T-cell (primary cell): Measurements from ENCODE around the gene CC2D2A. TPM values are rescaled to one million over a fixed set of nuclear protein-coding genes. Genes with fewer than 3 reads are reported as not detected.

Experiments
- ATAC-seq, 4 experiments: fragments of 200-7000 bp in 3 of 4; fragments of 150-1000 bp in 1 of 4; cut with Tn5 transposase; replicated peaks in 1 of 4; 1 replicate in 3 of 4; 2 replicates in 1 of 4; pipeline ENCODE4 v1.10.0; 2021; ENCODE audit warnings: moderate library complexity in 3 of 4, mild to moderate bottlenecking in 2 of 4, moderate number of reproducible peaks in 1 of 4
- CTCF ChIA-PET, 2 donors: fragments of 300-600 bp; sonication (Branson Sonifier 250); formaldehyde crosslinking; loops; one replicate each; lab custom pipeline; 2022; ENCODE audit warnings: antibody characterized with exemption in 2 of 2; lab: Charles Lee
- POLR2A ChIA-PET, 2 donors: fragments of 300-600 bp; sonication (Branson Sonifier 250); formaldehyde crosslinking; loops; one replicate each; lab custom pipeline; 2022; ENCODE audit warnings: antibody characterized with exemption in 2 of 2; lab: Charles Lee
- DNase-seq, 35 experiments: peaks; one replicate each; pipeline versions ENCODE4 v3.0.0 to v3.0.0-alpha.2; 2013 to 2023
- H3K27ac ChIP-seq: one replicate; pipeline ENCODE4 v1.5.1; 2013; ENCODE audit warnings: low read length
- H3K27me3 ChIP-seq, 2 experiments: replicated peaks in 1 of 2; 1 replicate in 1 of 2; 2 replicates in 1 of 2; pipeline versions ENCODE4 v1.6.1 to v1.7.0; 2013; ENCODE audit warnings: low read length in 1 of 2, mixed read lengths in 1 of 2; ENCODE audit not compliant: control insufficient read depth in 2 of 2, insufficient read depth in 2 of 2; ENCODE audit errors: extremely low read depth in 1 of 2
- H3K36me3 ChIP-seq, 2 donors: 1 replicate in 1 of 2; 2 replicates in 1 of 2; pipeline versions ENCODE4 v1.6.1 to v1.7.0; 2013; ENCODE audit warnings: low read length in 1 of 2; ENCODE audit not compliant: control insufficient read depth in 2 of 2, insufficient read depth in 1 of 2; ENCODE audit errors: extremely low read depth in 1 of 2
- H3K4me1 ChIP-seq, 2 experiments: 1 replicate in 1 of 2; 2 replicates in 1 of 2; pipeline versions ENCODE4 v1.6.1 to v1.7.0; 2013; ENCODE audit warnings: low read length in 2 of 2, mixed read lengths in 1 of 2; ENCODE audit not compliant: insufficient read depth in 2 of 2, control insufficient read depth in 1 of 2; ENCODE audit errors: extremely low read depth in 1 of 2
- H3K4me3 ChIP-seq, 2 donors: 1 replicate in 1 of 2; 2 replicates in 1 of 2; pipeline versions ENCODE4 v1.5.1 to v1.7.0; 2013; ENCODE audit warnings: mild to moderate bottlenecking in 2 of 2, low read length in 1 of 2, moderate library complexity in 1 of 2; ENCODE audit not compliant: control insufficient read depth in 1 of 2; ENCODE audit errors: extremely low read depth in 1 of 2
- H3K9me3 ChIP-seq: 2 replicates; pipeline ENCODE4 v1.7.0; 2013
- H3K27ac Mint-ChIP-seq, 2 donors: one replicate each; pipeline ENCODE4 v1.8.0; 2020 to 2021; ENCODE audit warnings: mild to moderate bottlenecking in 2 of 2, mixed read lengths in 2 of 2
- H3K27me3 Mint-ChIP-seq, 2 donors: one replicate each; pipeline ENCODE4 v1.8.0; 2021 to 2022; ENCODE audit warnings: mixed read lengths in 2 of 2
- H3K36me3 Mint-ChIP-seq: one replicate; pipeline ENCODE4 v1.8.0; 2021; ENCODE audit warnings: mixed read lengths
- H3K4me1 Mint-ChIP-seq, 3 donors: one replicate each; pipeline ENCODE4 v1.8.0; 2020 to 2022; ENCODE audit warnings: mixed read lengths in 3 of 3, mild to moderate bottlenecking in 1 of 3
- H3K4me3 Mint-ChIP-seq, 3 donors: one replicate each; pipeline ENCODE4 v1.8.0; 2020 to 2022; ENCODE audit warnings: mild to moderate bottlenecking in 3 of 3, mixed read lengths in 3 of 3, moderate library complexity in 3 of 3
- H3K9me3 Mint-ChIP-seq, 3 donors: one replicate each; pipeline ENCODE4 v1.8.0; 2020 to 2022; ENCODE audit warnings: mixed read lengths in 3 of 3
- WGBS: methylation state at CpG from one replicate; pipeline ENCODE4 v1.1.5; 2013; ENCODE audit warnings: missing lambda C conversion rate; ENCODE audit not compliant: insufficient coverage; 5-methylcytosine and 5-hydroxymethylcytosine counted together
- total RNA-seq, 35 experiments: library from RNA in 6 of 35; stranded (reverse) in 6 of 35; fragments of 120-200 nt in 1 of 35; gene quantifications; one replicate each; pipeline versions ENCODE4 v1.2.1 to v1.2.4 and lab custom pipeline; 2013 to 2026

CC2D2A gene
- total RNA-seq, 5 donors from 2014 or later (not counting 1 experiment from before 2014, with no cell fraction given), result 0.16 to 1.1 (median 0.40) TPM

DNA sequence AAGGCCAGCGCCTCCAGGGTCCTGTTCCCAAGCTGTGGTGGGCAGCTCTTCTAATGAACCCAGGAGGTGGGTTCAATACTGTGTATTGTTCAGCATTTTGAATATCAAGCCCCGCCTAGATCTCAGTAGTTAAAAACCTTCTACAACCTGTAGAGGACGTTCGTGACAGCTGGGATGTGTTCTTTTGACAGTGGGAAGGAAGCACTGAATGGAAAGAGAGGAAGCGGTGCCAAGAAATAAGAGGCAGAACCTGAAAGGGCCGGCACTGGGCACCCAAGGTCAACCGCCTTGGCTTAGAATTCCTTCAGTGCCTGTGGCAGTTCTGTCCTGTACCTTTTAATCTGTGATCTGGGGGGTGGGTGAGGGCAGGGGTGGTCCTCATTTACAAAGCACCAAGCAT lies 73.1 kb downstream of the CC2D2A start:
- no peak overlapping the region for H3K27ac ChIP-seq
- no peaks in the 10 kb centered on the region for H3K36me3 ChIP-seq
- POLR2A ChIA-PET, result no interaction called here
- peaks cover 5% of the 10 kb centered on the region in 2 experiments for H3K4me1 ChIP-seq
- Mint-ChIP-seq H3K36me3 (peaks cover 41% of the 10 kb centered on the region), H3K4me1 (peaks cover 6 to 13% (median 9%) of the 10 kb centered on the region in 3 donors), H3K27ac (no peak overlapping the region), H3K9me3 (no peaks in the 10 kb centered on the region), H3K4me3 (no peak overlapping the region), H3K27me3 (no peaks in the 10 kb centered on the region)
- 100% methylated on average over 1 of the region's 7 CpGs for WGBS
- H3K27me3 ChIP-seq, result no peaks in the 10 kb centered on the region
- no peaks in the 10 kb centered on the region for H3K9me3 ChIP-seq
- DNase-seq, result no peak
- CTCF ChIA-PET, result no interaction called here
- no peak overlapping the region for H3K4me3 ChIP-seq
- no peak for ATAC-seq

DNA sequence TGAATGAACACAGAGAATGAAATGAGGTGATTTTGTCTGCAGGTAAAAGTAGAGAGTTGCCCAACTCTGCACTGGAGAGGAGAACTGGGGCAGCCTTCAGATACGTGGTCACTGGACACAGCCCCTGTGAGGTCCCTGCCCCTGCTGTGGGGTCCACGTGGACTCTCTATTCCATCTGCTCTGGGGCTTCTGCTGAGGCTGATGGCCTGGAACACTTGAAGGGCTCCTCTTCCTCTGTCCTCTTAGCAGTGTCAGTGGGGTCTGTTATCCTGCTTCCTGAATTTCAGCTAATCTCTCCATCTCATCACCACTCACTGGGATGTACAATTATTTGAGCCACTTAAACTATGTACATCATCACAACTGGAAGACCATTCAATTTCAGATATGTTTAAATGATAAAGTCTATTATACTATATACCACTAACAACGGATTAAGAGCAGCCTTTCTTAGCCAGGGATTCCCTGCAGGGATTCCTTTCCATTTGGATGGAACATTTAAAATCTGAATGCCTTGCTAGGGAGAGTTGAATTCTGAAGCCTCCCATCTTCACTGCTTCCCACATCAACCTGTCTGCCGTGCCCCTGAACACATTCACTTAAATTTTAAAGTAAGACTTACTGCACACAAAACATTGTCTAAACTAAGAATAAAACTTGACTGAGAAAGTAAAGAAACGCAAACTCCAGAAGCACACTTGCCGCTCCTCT lies 74.0 kb downstream of the CC2D2A start:
- Histone ChIP-seq H3K9me3 (no peaks in the 10 kb centered on the region), H3K27me3 (no peaks in the 10 kb centered on the region), H3K36me3 (no peaks in the 10 kb centered on the region), H3K4me1 (peaks cover 5 to 6% of the 10 kb centered on the region in 2 experiments), H3K4me3 (no peak overlapping the region), H3K27ac (no peak overlapping the region)
- no peak for ATAC-seq
- no peaks in the 10 kb centered on the region for H3K9me3 Mint-ChIP-seq
- CTCF ChIA-PET, result no interaction called here
- no peak overlapping the region for H3K27ac Mint-ChIP-seq
- DNase-seq, result no peak
- WGBS, result 89% methylated on average over 2 of the region's 6 CpGs
- no peak overlapping the region for H3K4me3 Mint-ChIP-seq
- POLR2A ChIA-PET, result no interaction called here
- peaks cover 10 to 13% (median 13%) of the 10 kb centered on the region in 3 donors for H3K4me1 Mint-ChIP-seq
- H3K27me3 Mint-ChIP-seq, result no peaks in the 10 kb centered on the region
- H3K36me3 Mint-ChIP-seq, result peaks cover 39% of the 10 kb centered on the region

DNA sequence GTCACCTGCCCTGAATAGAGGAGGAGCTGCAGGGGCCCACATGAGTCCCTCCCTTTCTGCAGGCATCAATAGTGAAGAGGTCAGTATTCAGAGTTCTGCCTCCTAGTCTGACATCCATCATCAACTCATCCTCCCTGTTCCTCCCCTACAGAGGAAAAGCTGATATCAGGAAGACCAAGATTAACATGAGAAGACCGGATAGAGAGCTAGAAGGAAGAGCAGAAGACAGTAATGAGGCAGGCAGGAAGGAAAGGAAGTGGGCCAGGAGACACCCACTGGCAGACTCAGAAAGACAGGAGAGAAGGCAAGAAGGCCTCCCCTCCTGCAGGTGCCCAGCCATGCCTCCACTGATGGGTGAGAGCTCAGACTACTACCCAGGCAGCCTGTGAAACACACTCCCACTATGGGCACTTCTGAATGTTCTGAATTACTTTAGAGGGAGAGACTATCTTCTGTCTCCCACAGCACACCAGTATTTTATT lies 74.6 kb downstream of the CC2D2A start:
- Histone ChIP-seq H3K27ac (no peak overlapping the region), H3K4me3 (no peak overlapping the region), H3K9me3 (no peaks in the 10 kb centered on the region), H3K27me3 (no peaks in the 10 kb centered on the region), H3K4me1 (peaks cover 5 to 6% of the 10 kb centered on the region in 2 experiments), H3K36me3 (peaks cover 0 to 2% of the 10 kb centered on the region in 2 donors)
- Mint-ChIP-seq H3K27me3 (no peaks in the 10 kb centered on the region), H3K36me3 (peaks cover 39% of the 10 kb centered on the region), H3K9me3 (no peaks in the 10 kb centered on the region), H3K4me3 (no peak overlapping the region), H3K27ac (no peak overlapping the region), H3K4me1 (peaks cover 10 to 13% (median 13%) of the 10 kb centered on the region in 3 donors)
- POLR2A ChIA-PET, result no interaction called here
- CTCF ChIA-PET, result interaction anchor here in 1 of 2 donors (0.6 kb wide), 1 partner anchor 74 kb away, joined by 3 read pairs; the partner anchor contains the start of gene CC2D2A
- ATAC-seq, result no peak
- no CpG with 5 or more reads among the region's 1 CpG for WGBS
- no peak for DNase-seq

DNA sequence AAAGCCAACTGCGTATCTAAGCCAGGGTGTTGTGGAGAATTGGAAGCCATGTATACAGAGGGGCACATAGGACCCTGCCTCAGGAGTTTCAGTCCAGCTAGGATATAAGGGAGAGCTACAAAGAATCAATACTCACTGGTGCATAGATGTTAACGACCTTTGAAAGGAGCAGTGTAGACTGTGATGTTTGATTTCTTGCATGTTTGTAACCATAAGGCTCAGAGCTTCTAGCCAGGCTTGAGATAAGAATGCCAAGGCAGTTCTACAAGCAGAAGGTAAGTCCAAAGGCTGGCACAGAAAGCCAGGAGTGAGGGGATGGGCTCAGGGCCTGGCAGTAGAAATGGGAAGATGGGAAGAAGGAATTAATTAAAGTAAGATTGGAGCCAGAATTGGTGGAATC lies 75.7 kb downstream of the CC2D2A start:
- Mint-ChIP-seq H3K4me1 (peaks cover 10 to 13% (median 13%) of the 10 kb centered on the region in 3 donors), H3K27me3 (no peaks in the 10 kb centered on the region), H3K36me3 (peaks cover 39% of the 10 kb centered on the region), H3K27ac (no peak overlapping the region), H3K4me3 (no peak overlapping the region), H3K9me3 (no peaks in the 10 kb centered on the region)
- POLR2A ChIA-PET, result no interaction called here
- no peak for ATAC-seq
- Histone ChIP-seq H3K27ac (no peak overlapping the region), H3K36me3 (peaks cover 0 to 2% of the 10 kb centered on the region in 2 donors), H3K27me3 (no peaks in the 10 kb centered on the region), H3K4me1 (peaks cover 5 to 6% of the 10 kb centered on the region in 2 experiments), H3K9me3 (no peaks in the 10 kb centered on the region), H3K4me3 (no peak overlapping the region)
- CTCF ChIA-PET, result no interaction called here
- no peak for DNase-seq
- 60% methylated on average over 1 of the region's 2 CpGs for WGBS

DNA sequence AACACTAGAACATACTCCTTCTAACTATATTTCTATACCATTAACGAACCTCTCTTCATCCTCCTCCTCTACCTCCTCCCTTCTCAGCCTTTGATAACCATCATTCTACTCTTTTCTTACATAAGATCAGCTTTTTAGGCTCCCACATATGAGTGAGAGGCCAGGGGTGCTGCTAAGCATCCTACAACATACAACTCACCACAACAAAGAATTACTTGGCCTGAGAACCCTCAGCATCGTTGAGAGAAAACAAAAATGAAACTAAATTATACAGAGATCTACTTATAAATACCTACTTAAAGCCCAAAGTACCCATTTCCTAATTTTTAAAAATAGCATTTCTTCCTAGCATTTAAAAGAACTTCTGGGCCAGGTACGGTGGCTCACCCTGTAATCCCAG lies 77.7 kb downstream of the CC2D2A start:
- peak; percentile 61 to 96 (median 64) for ATAC-seq
- ChIA-PET POLR2A (interaction anchor here in 1 of 2 donors (0.7 kb wide), 1 partner anchor 121 kb away, joined by 5 read pairs; no protein-coding TSS in a partner anchor), CTCF (no interaction called here)
- Histone ChIP-seq H3K36me3 (peaks cover 0 to 2% of the 10 kb centered on the region in 2 donors), H3K4me3 (peak overlapping the region in 1 of 2 donors; percentile 16), H3K9me3 (no peaks in the 10 kb centered on the region), H3K27ac (no peak overlapping the region), H3K4me1 (peaks cover 5 to 6% of the 10 kb centered on the region in 2 experiments), H3K27me3 (no peaks in the 10 kb centered on the region)
- peak overlapping the region; percentile 50 to 65 for H3K27ac Mint-ChIP-seq
- DNase-seq, result peak in 13 of 35 experiments; percentile 1 to 47 (median 11)
- 20% methylated on average over 2 of the region's 3 CpGs for WGBS
- H3K4me3 Mint-ChIP-seq, result peak overlapping the region; percentile 19 to 50 (median 50)
- peaks cover 10 to 13% (median 13%) of the 10 kb centered on the region in 3 donors for H3K4me1 Mint-ChIP-seq
- H3K9me3 Mint-ChIP-seq, result no peaks in the 10 kb centered on the region
- H3K36me3 Mint-ChIP-seq, result peaks cover 23% of the 10 kb centered on the region
- H3K27me3 Mint-ChIP-seq, result no peaks in the 10 kb centered on the region

DNA sequence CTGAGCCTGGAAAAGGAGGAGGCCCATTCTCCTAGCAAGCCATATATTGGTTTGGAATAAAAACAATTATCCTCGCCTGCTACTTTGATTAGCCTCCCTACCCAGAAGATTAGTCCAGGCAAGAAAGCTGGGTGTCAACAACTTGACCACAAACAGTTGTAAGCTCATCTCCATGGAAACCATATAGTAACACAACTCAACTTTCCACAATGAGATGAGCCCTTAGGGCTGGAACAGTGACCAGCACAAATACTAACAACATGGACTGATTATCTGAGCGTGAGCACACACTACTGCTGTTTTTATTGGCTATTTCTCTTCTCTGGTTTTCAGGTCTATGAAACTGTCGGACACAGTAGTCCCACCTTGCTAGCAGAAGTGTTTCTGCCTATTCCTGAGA lies 80.8 kb downstream of the CC2D2A start:
- Histone ChIP-seq H3K4me3 (no peak overlapping the region), H3K4me1 (peaks cover 2 to 6% of the 10 kb centered on the region in 2 experiments), H3K36me3 (peaks cover 0 to 2% of the 10 kb centered on the region in 2 donors), H3K27ac (no peak overlapping the region), H3K9me3 (no peaks in the 10 kb centered on the region), H3K27me3 (no peaks in the 10 kb centered on the region)
- POLR2A ChIA-PET, result interaction anchor here in 1 of 2 donors (0.6 kb wide), 1 partner anchor 139 kb away, joined by 3 read pairs; no protein-coding TSS in a partner anchor
- H3K9me3 Mint-ChIP-seq, result no peaks in the 10 kb centered on the region
- ATAC-seq (no peak), DNase-seq (no peak)
- CTCF ChIA-PET, result no interaction called here
- H3K36me3 Mint-ChIP-seq, result peaks cover 5% of the 10 kb centered on the region
- WGBS, result 90% methylated on average over 2 of the region's 3 CpGs
- no peaks in the 10 kb centered on the region for H3K27me3 Mint-ChIP-seq
- no peak overlapping the region for H3K27ac Mint-ChIP-seq
- no peak overlapping the region for H3K4me3 Mint-ChIP-seq
- peaks cover 10 to 13% (median 13%) of the 10 kb centered on the region in 3 donors for H3K4me1 Mint-ChIP-seq
